ENCODE data around the gene CTDP1.
"Not testable (repeated sequence)": the region's sequence is repeated elsewhere in the genome, so short reads cannot be mapped to it uniquely, and the experiment has no call there.

The CTDP1 gene

GRCh38 chr18:79718878-79719477 lies 39.4 kb downstream of the CTDP1 start:
- in situ Hi-C loops (cut with HindIII; ENCODE audit: low sequenced_read_pairs): no loop called here
- no peak for DNase-seq (ENCODE audit: low read depth, low spot score)
- H3K4me3 ChIP-seq (ENCODE audit: low read depth, low read length): no peak overlapping the region
- no peak for TF ChIP-seq CTCF (IDR thresholded peaks at IDR 0.05; ENCODE audit: low read depth, low read length)

DNA sequence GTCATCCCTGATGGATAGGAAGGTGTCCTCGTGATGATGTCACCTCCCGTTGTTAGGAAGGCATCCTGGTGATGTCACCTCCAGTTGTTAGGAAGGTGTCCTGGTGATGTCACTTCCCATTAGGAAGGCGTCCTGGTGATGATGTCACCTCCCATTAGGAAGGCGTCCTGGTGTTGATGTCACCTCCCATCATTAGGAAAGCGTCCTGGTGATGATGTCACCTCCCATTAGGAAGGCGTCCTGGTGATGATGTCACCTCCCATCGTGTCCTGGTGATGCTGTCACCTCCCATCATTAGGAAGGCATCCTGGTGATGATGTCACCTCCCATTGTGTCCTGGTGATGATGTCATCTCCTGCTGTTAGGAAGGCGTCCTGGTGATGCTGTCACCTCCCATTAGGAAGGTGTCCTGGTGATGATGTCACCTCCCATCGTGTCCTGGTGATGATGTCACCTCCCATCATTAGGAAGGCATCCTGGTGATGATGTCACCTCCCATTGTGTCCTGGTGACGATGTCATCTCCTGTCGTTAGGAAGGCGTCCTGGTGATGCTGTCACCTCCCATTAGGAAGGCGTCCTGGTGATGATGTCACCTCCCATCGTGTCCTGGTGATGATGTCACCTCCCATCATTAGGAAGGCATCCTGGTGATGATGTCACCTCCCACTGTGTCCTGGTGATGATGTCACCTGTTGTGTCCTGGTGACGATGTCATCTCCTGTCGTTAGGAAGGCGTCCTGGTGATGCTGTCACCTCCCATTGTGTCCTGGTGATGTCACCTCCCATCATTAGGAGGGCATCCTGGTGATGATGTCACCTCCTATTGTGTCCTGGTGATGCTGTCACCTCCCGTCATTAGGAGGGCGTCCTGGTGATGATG lies 40.1 kb downstream of the CTDP1 start:
- DNase-seq (ENCODE audit: low read depth, low spot score); in situ Hi-C loops (cut with HindIII; ENCODE audit: low sequenced_read_pairs); H3K4me3 ChIP-seq (ENCODE audit: low read depth, low read length): not testable (repeated sequence)

GRCh38 chr18:79720359-79720733 lies 40.7 kb downstream of the CTDP1 start:
- TF ChIP-seq CTCF (IDR thresholded peaks at IDR 0.05; ENCODE audit: low read depth, low read length): no peak
- no peak overlapping the region for H3K4me3 ChIP-seq (ENCODE audit: low read depth, low read length)
- in situ Hi-C loops (cut with HindIII; ENCODE audit: low sequenced_read_pairs): no loop called here
- no peak for DNase-seq (ENCODE audit: low read depth, low spot score)

- in situ Hi-C loops (cut with HindIII; ENCODE audit: low sequenced_read_pairs): no loop called here
- TF ChIP-seq CTCF (IDR thresholded peaks at IDR 0.05; ENCODE audit: low read depth, low read length): no peak
- no peak overlapping the region for H3K4me3 ChIP-seq (ENCODE audit: low read depth, low read length)
- no peak for DNase-seq (ENCODE audit: low read depth, low spot score)
Observed at GRCh38 chr18:79723036-79723435, 43.4 kb downstream of the CTDP1 start.

GRCh38 chr18:79723628-79724027 lies 44.0 kb downstream of the CTDP1 start:
- in situ Hi-C loops (cut with HindIII; ENCODE audit: low sequenced_read_pairs): no loop called here
- TF ChIP-seq CTCF (IDR thresholded peaks at IDR 0.05; ENCODE audit: low read depth, low read length): no peak
- H3K4me3 ChIP-seq (ENCODE audit: low read depth, low read length): no peak overlapping the region
- DNase-seq (ENCODE audit: low read depth, low spot score): no peak

DNA sequence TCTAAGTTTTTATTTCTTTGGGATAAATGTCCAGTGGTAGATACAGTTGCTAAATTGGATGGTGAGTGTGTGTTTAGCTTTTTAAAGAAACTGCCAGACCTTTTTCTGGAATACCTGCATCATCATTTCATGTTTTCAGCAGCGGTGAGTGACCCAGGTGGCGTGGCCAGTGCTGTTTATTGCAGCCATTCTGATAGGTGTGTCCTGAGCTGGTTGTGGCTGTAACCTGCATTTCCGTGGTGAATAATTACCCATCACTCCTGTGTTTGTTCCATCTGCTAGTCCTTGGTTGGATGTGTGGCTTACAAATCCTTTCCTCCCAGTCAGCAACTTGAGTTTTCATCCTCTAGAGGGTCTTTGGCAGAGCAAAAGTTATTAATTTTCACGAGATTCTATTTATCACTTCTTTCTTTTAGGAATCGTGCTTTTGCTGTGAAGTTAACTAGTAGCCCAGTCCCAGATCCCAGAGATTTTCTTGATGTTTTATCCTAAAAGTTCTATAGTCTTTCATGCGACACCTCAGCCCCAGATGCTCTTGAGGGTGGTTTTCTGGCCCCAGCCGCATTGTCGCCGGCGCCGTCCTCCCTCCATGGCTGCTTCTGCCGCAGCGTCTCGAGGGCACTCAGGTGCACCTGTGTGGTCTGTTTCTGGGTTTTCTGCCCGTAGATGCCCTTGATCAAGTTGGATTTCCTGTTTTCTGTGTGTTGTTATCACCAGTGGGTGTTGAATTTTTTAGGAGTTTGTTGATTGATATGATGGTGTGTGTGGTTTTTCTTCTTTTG lies 44.9 kb downstream of the CTDP1 start:
- in situ Hi-C loops (cut with HindIII; ENCODE audit: low sequenced_read_pairs): no loop called here
- no peak for DNase-seq (ENCODE audit: low read depth, low spot score)
- no peak for TF ChIP-seq CTCF (IDR thresholded peaks at IDR 0.05; ENCODE audit: low read depth, low read length)
- H3K4me3 ChIP-seq (ENCODE audit: low read depth, low read length): no peak overlapping the region

Data from astrocyte of the spinal cord (primary cell).